ENCODE data around the gene ADORA2A. TPM values are rescaled to one million over a fixed set of nuclear protein-coding genes. Genes with fewer than 3 reads are reported as not detected.

ADORA2A gene
- total RNA-seq, 1 donor from 2014 or later, result 3.5 TPM

DNA sequence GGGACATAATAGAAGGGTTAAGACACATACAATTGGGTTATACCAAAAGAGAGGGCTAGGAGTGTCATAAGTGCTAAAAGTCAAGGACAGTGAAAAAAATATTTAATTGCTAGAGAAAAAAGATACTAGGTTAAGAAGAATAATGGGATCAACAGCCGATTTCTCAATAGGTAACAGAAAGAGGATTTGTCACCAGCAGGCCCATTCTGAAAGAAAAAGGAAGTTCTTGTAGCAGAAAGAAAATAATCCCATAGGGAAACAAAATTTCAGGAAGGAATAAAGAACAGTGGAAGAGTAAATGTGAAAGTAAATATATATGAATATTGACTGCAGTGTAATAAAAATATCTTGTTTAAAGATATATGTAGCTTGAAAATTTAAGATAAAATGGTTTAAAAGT is 43.3 kb upstream of the ADORA2A start:
- Mint-ChIP-seq H3K27ac (ENCODE audit: unreplicated experiment) (no peak overlapping the region), H3K27me3 (ENCODE audit: unreplicated experiment) (no peaks in the 10 kb centered on the region), H3K36me3 (ENCODE audit: unreplicated experiment) (peaks cover 14% of the 10 kb centered on the region), H3K4me3 (ENCODE audit: unreplicated experiment) (no peak overlapping the region), H3K9me3 (ENCODE audit: unreplicated experiment) (no peaks in the 10 kb centered on the region), H3K4me1 (ENCODE audit: unreplicated experiment) (no peaks in the 10 kb centered on the region)
- DNase-seq (ENCODE audit: extremely low spot score, unreplicated experiment), result no peak
- TF ChIP-seq, protein P1, sequence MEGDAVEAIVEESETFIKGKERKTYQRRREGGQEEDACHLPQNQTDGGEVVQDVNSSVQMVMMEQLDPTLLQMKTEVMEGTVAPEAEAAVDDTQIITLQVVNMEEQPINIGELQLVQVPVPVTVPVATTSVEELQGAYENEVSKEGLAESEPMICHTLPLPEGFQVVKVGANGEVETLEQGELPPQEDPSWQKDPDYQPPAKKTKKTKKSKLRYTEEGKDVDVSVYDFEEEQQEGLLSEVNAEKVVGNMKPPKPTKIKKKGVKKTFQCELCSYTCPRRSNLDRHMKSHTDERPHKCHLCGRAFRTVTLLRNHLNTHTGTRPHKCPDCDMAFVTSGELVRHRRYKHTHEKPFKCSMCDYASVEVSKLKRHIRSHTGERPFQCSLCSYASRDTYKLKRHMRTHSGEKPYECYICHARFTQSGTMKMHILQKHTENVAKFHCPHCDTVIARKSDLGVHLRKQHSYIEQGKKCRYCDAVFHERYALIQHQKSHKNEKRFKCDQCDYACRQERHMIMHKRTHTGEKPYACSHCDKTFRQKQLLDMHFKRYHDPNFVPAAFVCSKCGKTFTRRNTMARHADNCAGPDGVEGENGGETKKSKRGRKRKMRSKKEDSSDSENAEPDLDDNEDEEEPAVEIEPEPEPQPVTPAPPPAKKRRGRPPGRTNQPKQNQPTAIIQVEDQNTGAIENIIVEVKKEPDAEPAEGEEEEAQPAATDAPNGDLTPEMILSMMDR (IDR thresholded peaks at IDR 0.05), result no peak

DNA sequence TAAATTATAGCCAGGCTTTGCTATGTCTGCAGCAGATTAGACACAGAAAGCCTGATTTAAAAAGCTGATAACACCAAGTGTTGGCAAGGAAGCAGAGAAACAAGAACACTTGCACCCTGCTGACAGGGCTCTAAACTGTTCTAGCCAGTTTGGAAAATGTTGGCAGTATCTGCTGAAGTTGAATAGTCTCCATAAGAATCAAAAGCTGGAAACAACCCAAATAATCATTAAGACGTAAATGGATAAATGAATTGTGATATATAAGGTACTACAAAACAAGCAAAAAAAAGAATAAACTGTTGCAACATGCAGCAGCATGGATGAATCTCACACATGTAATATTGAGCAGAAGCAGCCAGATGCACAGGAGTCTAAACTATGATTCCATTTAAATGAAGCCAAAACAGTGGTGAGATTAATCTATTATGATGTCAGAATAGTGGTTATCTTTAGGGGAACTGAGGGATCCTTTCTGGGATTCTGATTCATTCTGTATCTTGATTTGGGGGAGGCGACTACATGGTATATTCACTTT is 40.4 kb upstream of the ADORA2A start:
- no peak overlapping the region for H3K27ac Mint-ChIP-seq (ENCODE audit: unreplicated experiment)
- no peak overlapping the region for H3K4me3 Mint-ChIP-seq (ENCODE audit: unreplicated experiment)
- no peaks in the 10 kb centered on the region for H3K27me3 Mint-ChIP-seq (ENCODE audit: unreplicated experiment)
- TF ChIP-seq, protein P1 (IDR thresholded peaks at IDR 0.05), result no peak
- H3K4me1 Mint-ChIP-seq (ENCODE audit: unreplicated experiment), result peaks cover 19% of the 10 kb centered on the region
- peaks cover 17% of the 10 kb centered on the region for H3K36me3 Mint-ChIP-seq (ENCODE audit: unreplicated experiment)
- no peaks in the 10 kb centered on the region for H3K9me3 Mint-ChIP-seq (ENCODE audit: unreplicated experiment)
- DNase-seq (ENCODE audit: extremely low spot score, unreplicated experiment), result no peak

DNA sequence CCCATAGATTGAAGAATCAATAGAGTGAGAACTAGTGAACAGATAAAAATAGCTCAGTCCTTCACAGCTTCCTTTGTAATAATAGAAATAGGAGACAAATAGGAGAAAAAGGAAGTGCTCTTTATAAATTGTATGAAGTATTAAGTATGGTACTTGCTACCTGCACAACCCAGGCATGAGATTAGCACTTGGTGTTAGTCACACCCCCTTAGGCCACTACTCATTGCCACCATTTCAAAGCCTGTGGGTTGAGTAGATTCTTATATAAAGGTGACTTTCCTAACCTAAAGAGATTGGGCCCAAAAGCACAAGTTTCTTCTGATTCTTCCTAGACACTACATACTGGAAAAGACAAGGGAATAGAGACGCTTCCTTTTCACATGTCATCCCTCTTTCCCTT is 37.7 kb upstream of the ADORA2A start:
- Mint-ChIP-seq H3K36me3 (ENCODE audit: unreplicated experiment) (peaks cover 15% of the 10 kb centered on the region), H3K27ac (ENCODE audit: unreplicated experiment) (no peak overlapping the region), H3K9me3 (ENCODE audit: unreplicated experiment) (no peaks in the 10 kb centered on the region), H3K27me3 (ENCODE audit: unreplicated experiment) (no peaks in the 10 kb centered on the region), H3K4me1 (ENCODE audit: unreplicated experiment) (peaks cover 27% of the 10 kb centered on the region), H3K4me3 (ENCODE audit: unreplicated experiment) (no peak overlapping the region)
- TF ChIP-seq, protein P1 (IDR thresholded peaks at IDR 0.05), result no peak
- DNase-seq (ENCODE audit: extremely low spot score, unreplicated experiment), result no peak

DNA sequence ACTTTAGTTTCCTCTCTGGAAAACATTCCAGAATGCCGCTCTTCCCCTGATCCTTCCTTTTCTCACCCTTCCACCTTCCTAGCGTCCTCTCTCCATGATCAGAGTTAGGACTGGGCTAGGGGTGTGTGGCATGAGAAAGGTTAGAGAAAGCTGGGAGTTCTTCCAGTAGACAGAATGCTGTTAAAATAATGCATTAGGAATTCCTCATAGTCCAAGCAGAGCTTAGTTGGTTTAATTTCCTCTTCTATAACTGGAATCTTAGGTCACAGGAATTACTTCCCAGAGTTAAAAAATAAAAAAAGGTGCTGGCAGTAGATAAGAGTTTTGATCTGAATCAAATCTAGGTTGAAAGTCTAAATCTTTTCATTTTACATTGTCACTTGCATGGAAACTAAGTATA is 37.2 kb upstream of the ADORA2A start:
- no peak for DNase-seq (ENCODE audit: extremely low spot score, unreplicated experiment)
- peak overlapping the region; percentile 61 for H3K27ac Mint-ChIP-seq (ENCODE audit: unreplicated experiment)
- H3K27me3 Mint-ChIP-seq (ENCODE audit: unreplicated experiment), result no peaks in the 10 kb centered on the region
- H3K4me3 Mint-ChIP-seq (ENCODE audit: unreplicated experiment), result no peak overlapping the region
- H3K4me1 Mint-ChIP-seq (ENCODE audit: unreplicated experiment), result peaks cover 27% of the 10 kb centered on the region
- no peaks in the 10 kb centered on the region for H3K9me3 Mint-ChIP-seq (ENCODE audit: unreplicated experiment)
- H3K36me3 Mint-ChIP-seq (ENCODE audit: unreplicated experiment), result peaks cover 18% of the 10 kb centered on the region
- TF ChIP-seq, protein P1 (IDR thresholded peaks at IDR 0.05), result no peak

DNA sequence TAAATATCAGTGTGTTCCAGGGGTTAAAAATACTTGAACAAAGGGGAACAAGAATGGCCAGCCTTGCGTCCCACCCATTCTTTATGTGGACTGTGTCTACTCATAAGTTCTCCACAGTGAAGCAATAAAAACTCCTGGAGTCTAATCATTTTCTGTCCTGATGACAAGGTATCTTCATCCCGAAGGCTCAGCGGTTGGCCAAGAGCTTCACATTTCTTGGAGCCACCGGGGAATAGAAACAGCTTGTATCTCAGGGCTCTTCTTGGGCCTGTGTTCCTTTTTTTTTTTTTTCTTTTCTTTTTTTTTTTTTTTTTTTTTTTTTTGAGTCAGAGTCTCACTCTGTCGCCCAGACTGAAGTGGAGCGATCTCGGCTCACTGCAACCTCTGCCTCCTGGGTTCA is 36.8 kb upstream of the ADORA2A start:
- peaks cover 27% of the 10 kb centered on the region for H3K4me1 Mint-ChIP-seq (ENCODE audit: unreplicated experiment)
- H3K27ac Mint-ChIP-seq (ENCODE audit: unreplicated experiment), result peak overlapping the region; percentile 61
- no peak overlapping the region for H3K4me3 Mint-ChIP-seq (ENCODE audit: unreplicated experiment)
- no peaks in the 10 kb centered on the region for H3K9me3 Mint-ChIP-seq (ENCODE audit: unreplicated experiment)
- TF ChIP-seq, protein P1 (IDR thresholded peaks at IDR 0.05), result no peak
- H3K36me3 Mint-ChIP-seq (ENCODE audit: unreplicated experiment), result peaks cover 18% of the 10 kb centered on the region
- H3K27me3 Mint-ChIP-seq (ENCODE audit: unreplicated experiment), result no peaks in the 10 kb centered on the region
- DNase-seq (ENCODE audit: extremely low spot score, unreplicated experiment), result no peak

Measured in osteocyte (in vitro differentiated cells).